ENCODE measurements around the gene WNT11. TPM values are rescaled to one million over a fixed set of nuclear protein-coding genes. Genes with fewer than 3 reads are reported as not detected.

The WNT11 gene
- total RNA-seq, 2 experiments from 2014 or later, result 0.30 to 1.2 TPM

DNA sequence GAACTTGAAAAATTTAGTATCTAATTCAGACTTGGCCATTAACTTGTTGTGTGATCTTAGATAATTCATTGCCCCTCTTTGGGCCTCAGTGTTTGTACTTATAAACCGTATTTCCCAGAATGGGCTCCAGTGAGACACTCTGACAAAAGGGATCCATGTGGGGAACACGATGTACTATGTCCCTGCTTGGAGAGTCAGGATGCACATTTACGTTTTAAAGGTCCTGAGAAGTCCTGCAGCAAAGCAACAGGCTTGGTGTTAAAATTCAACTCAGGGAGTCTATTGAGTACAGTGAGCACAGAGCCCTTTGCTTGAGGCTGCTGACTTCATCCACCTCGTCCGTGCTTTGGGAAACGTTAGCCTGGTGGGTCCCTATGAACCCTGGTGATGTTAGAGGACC lies 9.0 kb downstream of the WNT11 start:
- Mint-ChIP-seq H3K36me3 (ENCODE audit: low read depth) (no peaks in the 10 kb centered on the region), H3K9me3 (no peaks in the 10 kb centered on the region), H3K27ac (no peak overlapping the region), H3K4me1 (ENCODE audit: low read depth) (no peaks in the 10 kb centered on the region), H3K4me3 (no peak overlapping the region), H3K27me3 (no peaks in the 10 kb centered on the region)
- ATAC-seq (ENCODE audit: poor library complexity) (no peak), DNase-seq (no peak)
- Histone ChIP-seq H3K36me3 (ENCODE audit: insufficient read depth, low read length) (no peaks in the 10 kb centered on the region), H3K9me3 (ENCODE audit: control insufficient read depth in 1 of 2, insufficient read depth in 1 of 2, low read length in 2 of 2) (no peaks in the 10 kb centered on the region), H3K4me3 (ENCODE audit: low read length) (no peak overlapping the region), H3K27me3 (ENCODE audit: control insufficient read depth in 1 of 2, insufficient read depth in 2 of 2, low read length in 2 of 2) (no peaks in the 10 kb centered on the region), H3K27ac (ENCODE audit: low read depth in 1 of 2, low read length in 2 of 2) (no peak overlapping the region), H3K4me1 (ENCODE audit: insufficient read depth, low read length) (no peaks in the 10 kb centered on the region)
- CTCF ChIA-PET, result no interaction called here
- TF ChIP-seq CTCF (IDR thresholded peaks at IDR 0.05), result no peak
- POLR2A ChIA-PET, result no interaction called here
- intact Hi-C loops (cut with DNase I, micrococcal nuclease), result no loop called here

DNA sequence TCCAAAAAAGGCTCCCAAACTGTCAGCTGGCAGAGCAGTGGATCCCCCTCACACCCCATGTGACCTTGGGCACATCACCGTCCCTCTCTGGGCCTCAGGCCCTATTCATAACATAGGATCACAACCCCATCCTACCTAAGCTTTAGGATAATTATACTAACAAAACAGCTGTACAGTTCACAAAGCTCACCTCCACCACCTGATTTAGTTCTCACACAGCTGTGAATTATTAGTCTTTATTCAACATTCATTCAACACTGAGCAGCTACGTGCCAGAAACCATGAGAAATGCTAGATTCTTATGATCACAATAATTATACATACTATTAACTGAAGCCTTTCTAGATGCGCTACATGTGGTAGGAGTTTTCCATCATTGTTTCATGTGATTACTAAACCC lies 9.5 kb downstream of the WNT11 start:
- POLR2A ChIA-PET, result no interaction called here
- CTCF ChIA-PET, result no interaction called here

DNA sequence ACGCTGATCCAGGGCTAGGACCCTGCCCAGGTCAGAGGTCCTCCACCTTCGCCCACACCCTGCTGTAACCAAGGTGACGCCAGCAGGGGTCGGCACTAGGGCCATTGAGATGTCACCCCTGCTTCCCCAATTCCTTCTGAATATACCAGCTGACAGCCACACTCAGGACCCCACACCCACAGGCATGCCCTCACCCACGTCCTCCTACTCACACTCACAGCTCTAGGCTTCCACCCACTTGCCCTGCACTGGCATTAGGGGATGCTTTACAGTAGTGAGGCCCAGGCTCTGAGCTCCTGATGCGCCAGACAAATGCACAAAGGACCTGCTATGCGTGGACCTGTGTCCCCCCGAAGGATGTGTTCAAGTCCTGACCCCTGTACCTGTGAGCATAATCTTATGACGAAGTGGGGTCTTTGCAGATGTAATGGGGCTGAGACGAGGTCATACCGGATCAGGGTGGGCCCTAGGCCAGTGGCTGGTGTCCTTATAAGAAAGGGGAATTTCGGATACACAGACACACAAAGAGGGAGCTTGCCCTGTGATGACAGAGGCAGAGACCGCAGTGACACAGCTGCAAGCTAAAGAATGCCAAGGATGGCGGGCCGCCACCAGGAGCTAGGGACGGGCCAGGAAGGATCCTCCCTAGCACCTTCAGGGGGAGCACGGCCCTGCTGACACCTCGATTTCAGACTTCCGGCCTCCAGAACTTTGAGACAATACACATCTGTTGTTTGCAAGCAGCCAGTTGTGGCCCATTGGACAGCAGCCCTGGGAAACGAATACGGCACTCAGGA lies 11.2 kb downstream of the WNT11 start:
- Histone ChIP-seq H3K36me3 (ENCODE audit: insufficient read depth, low read length) (no peaks in the 10 kb centered on the region), H3K4me3 (ENCODE audit: low read length) (no peak overlapping the region), H3K9me3 (ENCODE audit: control insufficient read depth in 1 of 2, insufficient read depth in 1 of 2, low read length in 2 of 2) (no peaks in the 10 kb centered on the region), H3K27ac (ENCODE audit: low read depth in 1 of 2, low read length in 2 of 2) (no peak overlapping the region), H3K4me1 (ENCODE audit: insufficient read depth, low read length) (no peaks in the 10 kb centered on the region), H3K27me3 (ENCODE audit: control insufficient read depth in 1 of 2, insufficient read depth in 2 of 2, low read length in 2 of 2) (no peaks in the 10 kb centered on the region)
- ChIA-PET POLR2A (no interaction called here), CTCF (interaction anchor here (1.5 kb wide), 1 partner anchor 13 kb away, joined by 3 read pairs; no protein-coding TSS in a partner anchor)
- no peaks in the 10 kb centered on the region for H3K4me1 Mint-ChIP-seq (ENCODE audit: low read depth)
- H3K9me3 Mint-ChIP-seq, result no peaks in the 10 kb centered on the region
- no peaks in the 10 kb centered on the region for H3K36me3 Mint-ChIP-seq (ENCODE audit: low read depth)
- ATAC-seq (ENCODE audit: poor library complexity) (no peak), DNase-seq (no peak)
- intact Hi-C loops (cut with DNase I, micrococcal nuclease), result no loop called here
- H3K27me3 Mint-ChIP-seq, result no peaks in the 10 kb centered on the region
- H3K4me3 Mint-ChIP-seq, result no peak overlapping the region
- TF ChIP-seq CTCF (IDR thresholded peaks at IDR 0.05), result no peak
- H3K27ac Mint-ChIP-seq, result no peak overlapping the region

More for the DNA sequence above, 9.5 kb downstream of the WNT11 start:
- intact Hi-C loops (cut with DNase I, micrococcal nuclease), result no loop called here
- TF ChIP-seq CTCF (IDR thresholded peaks at IDR 0.05), result no peak
- H3K4me3 Mint-ChIP-seq, result no peak overlapping the region
- no peaks in the 10 kb centered on the region for H3K36me3 Mint-ChIP-seq (ENCODE audit: low read depth)
- Histone ChIP-seq H3K27ac (ENCODE audit: low read depth in 1 of 2, low read length in 2 of 2) (no peak overlapping the region), H3K36me3 (ENCODE audit: insufficient read depth, low read length) (no peaks in the 10 kb centered on the region), H3K27me3 (ENCODE audit: control insufficient read depth in 1 of 2, insufficient read depth in 2 of 2, low read length in 2 of 2) (no peaks in the 10 kb centered on the region), H3K4me1 (ENCODE audit: insufficient read depth, low read length) (no peaks in the 10 kb centered on the region), H3K9me3 (ENCODE audit: control insufficient read depth in 1 of 2, insufficient read depth in 1 of 2, low read length in 2 of 2) (no peaks in the 10 kb centered on the region), H3K4me3 (ENCODE audit: low read length) (no peak overlapping the region)
- DNase-seq, result no peak
- no peak for ATAC-seq (ENCODE audit: poor library complexity)
- H3K27me3 Mint-ChIP-seq, result no peaks in the 10 kb centered on the region
- H3K27ac Mint-ChIP-seq, result no peak overlapping the region
- H3K4me1 Mint-ChIP-seq (ENCODE audit: low read depth), result no peaks in the 10 kb centered on the region
- no peaks in the 10 kb centered on the region for H3K9me3 Mint-ChIP-seq

Measured in CD4-positive, alpha-beta T cell (primary cell).